ENCODE data around the gene MISP3. TPM values are rescaled to one million over a fixed set of nuclear protein-coding genes. Genes with fewer than 3 reads are reported as not detected.

The MISP3 gene
- total and polyA plus RNA-seq, 3 experiments from 2014 or later: 1.00 to 2.1 (median 1.2) TPM

- no peak overlapping the region for H3K27ac ChIP-seq (ENCODE audit: low read depth, low read length)
- Mint-ChIP-seq H3K27ac (no peak overlapping the region), H3K4me3 (no peak overlapping the region), H3K27me3 (no peaks in the 10 kb centered on the region), H3K36me3 (peaks cover 5 to 57% (median 9%) of the 10 kb centered on the region in 3 donors), H3K9me3 (no peaks in the 10 kb centered on the region), H3K4me1 (no peaks in the 10 kb centered on the region)
- H3K27me3 ChIP-seq (ENCODE audit: insufficient read depth, low read length, poor library complexity, severe bottlenecking): no peaks in the 10 kb centered on the region
- CTCF ChIA-PET: no interaction called here
- POLR2A ChIA-PET: no interaction called here
- H3K9me3 ChIP-seq (ENCODE audit: low read length): no peaks in the 10 kb centered on the region
- no peaks in the 10 kb centered on the region for H3K4me1 ChIP-seq (ENCODE audit: insufficient read depth, low read length)
- H3K36me3 ChIP-seq (ENCODE audit: insufficient read depth, low read length): peaks cover 11% of the 10 kb centered on the region
- no peak for DNase-seq
- H3K4me3 ChIP-seq (ENCODE audit: low read length): no peak overlapping the region
Measured at GRCh38 chr19:14101003-14101545, 28.5 kb downstream of the MISP3 start.

GRCh38 chr19:14102102-14102696 is 29.6 kb downstream of the MISP3 start:
- DNase-seq: no peak
- no peak overlapping the region for H3K4me3 Mint-ChIP-seq
- H3K27ac Mint-ChIP-seq: peak overlapping the region in 1 of 8 donors; percentile 17
- no peaks in the 10 kb centered on the region for H3K9me3 Mint-ChIP-seq
- no peaks in the 10 kb centered on the region for H3K27me3 Mint-ChIP-seq
- H3K36me3 Mint-ChIP-seq: peaks cover 5 to 58% (median 6%) of the 10 kb centered on the region in 3 donors
- no peaks in the 10 kb centered on the region for H3K4me1 Mint-ChIP-seq
- ChIA-PET CTCF (interaction anchor here (1.5 kb wide), 1 partner anchor 35 kb away, joined by 4 read pairs; the partner anchor contains the start of gene ASF1B), POLR2A (no interaction called here)
- Histone ChIP-seq H3K4me1 (ENCODE audit: insufficient read depth, low read length) (no peaks in the 10 kb centered on the region), H3K9me3 (ENCODE audit: low read length) (no peaks in the 10 kb centered on the region), H3K36me3 (ENCODE audit: insufficient read depth, low read length) (peaks cover 11% of the 10 kb centered on the region), H3K4me3 (ENCODE audit: low read length) (no peak overlapping the region), H3K27ac (ENCODE audit: low read depth, low read length) (no peak overlapping the region), H3K27me3 (ENCODE audit: insufficient read depth, low read length, poor library complexity, severe bottlenecking) (no peaks in the 10 kb centered on the region)

- H3K36me3 Mint-ChIP-seq: peaks cover 5 to 54% (median 6%) of the 10 kb centered on the region in 3 donors
- Histone ChIP-seq H3K4me1 (ENCODE audit: insufficient read depth, low read length) (no peaks in the 10 kb centered on the region), H3K9me3 (ENCODE audit: low read length) (no peaks in the 10 kb centered on the region), H3K4me3 (ENCODE audit: low read length) (no peak overlapping the region), H3K27me3 (ENCODE audit: insufficient read depth, low read length, poor library complexity, severe bottlenecking) (no peaks in the 10 kb centered on the region), H3K36me3 (ENCODE audit: insufficient read depth, low read length) (peaks cover 11% of the 10 kb centered on the region), H3K27ac (ENCODE audit: low read depth, low read length) (no peak overlapping the region)
- CTCF ChIA-PET: interaction anchor here (1.5 kb wide), 1 partner anchor 34 kb away, joined by 4 read pairs; the partner anchor contains the start of gene ASF1B
- no peak overlapping the region for H3K4me3 Mint-ChIP-seq
- DNase-seq: no peak
- H3K9me3 Mint-ChIP-seq: no peaks in the 10 kb centered on the region
- POLR2A ChIA-PET: no interaction called here
- no peaks in the 10 kb centered on the region for H3K27me3 Mint-ChIP-seq
- H3K27ac Mint-ChIP-seq: no peak overlapping the region
- H3K4me1 Mint-ChIP-seq: no peaks in the 10 kb centered on the region
Measured at GRCh38 chr19:14102756-14103155, 30.2 kb downstream of the MISP3 start.

- H3K36me3 Mint-ChIP-seq: peaks cover 5 to 53% (median 6%) of the 10 kb centered on the region in 3 donors
- Histone ChIP-seq H3K27me3 (ENCODE audit: insufficient read depth, low read length, poor library complexity, severe bottlenecking) (no peaks in the 10 kb centered on the region), H3K27ac (ENCODE audit: low read depth, low read length) (no peak overlapping the region), H3K9me3 (ENCODE audit: low read length) (no peaks in the 10 kb centered on the region), H3K4me3 (ENCODE audit: low read length) (no peak overlapping the region), H3K4me1 (ENCODE audit: insufficient read depth, low read length) (no peaks in the 10 kb centered on the region), H3K36me3 (ENCODE audit: insufficient read depth, low read length) (peaks cover 11% of the 10 kb centered on the region)
- no peak overlapping the region for H3K4me3 Mint-ChIP-seq
- H3K27ac Mint-ChIP-seq: no peak overlapping the region
- H3K4me1 Mint-ChIP-seq: no peaks in the 10 kb centered on the region
- DNase-seq: no peak
- no peaks in the 10 kb centered on the region for H3K9me3 Mint-ChIP-seq
- CTCF ChIA-PET: interaction anchor here (1.5 kb wide), 1 partner anchor 33 kb away, joined by 4 read pairs; the partner anchor contains the start of gene ASF1B
- POLR2A ChIA-PET: no interaction called here
- no peaks in the 10 kb centered on the region for H3K27me3 Mint-ChIP-seq
Measured at GRCh38 chr19:14103310-14103709, 30.7 kb downstream of the MISP3 start.

- H3K9me3 Mint-ChIP-seq: no peaks in the 10 kb centered on the region
- CTCF ChIA-PET: interaction anchor here (1.2 kb wide), 1 partner anchor 12 kb away, joined by 3 read pairs; the partner anchor contains the start of gene PRKACA
Measured at GRCh38 chr19:14105680-14106079, 33.1 kb downstream of the MISP3 start.

GRCh38 chr19:14106840-14107239 is 34.3 kb downstream of the MISP3 start:
- peak overlapping the region in 1 of 8 donors; percentile 57 for H3K27ac Mint-ChIP-seq
- no peaks in the 10 kb centered on the region for H3K9me3 Mint-ChIP-seq
- no peaks in the 10 kb centered on the region for H3K9me3 ChIP-seq (ENCODE audit: low read length)
- peaks cover 0 to 8% (median 1%) of the 10 kb centered on the region in 3 donors for H3K4me1 Mint-ChIP-seq
- ChIA-PET POLR2A (no interaction called here), CTCF (interaction anchor here (1.0 kb wide), 1 partner anchor 11 kb away, joined by 3 read pairs; no protein-coding TSS in a partner anchor)
- no peak for DNase-seq
- no peaks in the 10 kb centered on the region for H3K27me3 Mint-ChIP-seq
- H3K27ac ChIP-seq (ENCODE audit: low read depth, low read length): no peak overlapping the region
- H3K4me3 ChIP-seq (ENCODE audit: low read length): no peak overlapping the region
- H3K4me3 Mint-ChIP-seq: no peak overlapping the region
- peaks cover 8% of the 10 kb centered on the region for H3K36me3 ChIP-seq (ENCODE audit: insufficient read depth, low read length)
- peaks cover 4% of the 10 kb centered on the region for H3K4me1 ChIP-seq (ENCODE audit: insufficient read depth, low read length)
- peaks cover 0 to 44% (median 3%) of the 10 kb centered on the region in 3 donors for H3K36me3 Mint-ChIP-seq
- H3K27me3 ChIP-seq (ENCODE audit: insufficient read depth, low read length, poor library complexity, severe bottlenecking): no peaks in the 10 kb centered on the region

More at GRCh38 chr19:14105680-14106079, 33.1 kb downstream of the MISP3 start:
- H3K27me3 Mint-ChIP-seq: no peaks in the 10 kb centered on the region
- no peak overlapping the region for H3K27ac ChIP-seq (ENCODE audit: low read depth, low read length)
- no peaks in the 10 kb centered on the region for H3K4me1 ChIP-seq (ENCODE audit: insufficient read depth, low read length)
- no peak for DNase-seq
- POLR2A ChIA-PET: interaction anchor here (0.5 to 0.7 kb wide), 3 partner anchors 10 to 219 kb away, joined by 3 to 5 read pairs (median 3); partner anchors contain the start of gene ASF1B
- H3K9me3 ChIP-seq (ENCODE audit: low read length): no peaks in the 10 kb centered on the region
- no peak overlapping the region for H3K4me3 Mint-ChIP-seq
- H3K27ac Mint-ChIP-seq: peak overlapping the region in 1 of 8 donors; percentile 33
- peaks cover 9% of the 10 kb centered on the region for H3K36me3 ChIP-seq (ENCODE audit: insufficient read depth, low read length)
- no peak overlapping the region for H3K4me3 ChIP-seq (ENCODE audit: low read length)
- peaks cover 0 to 3% (median 0%) of the 10 kb centered on the region in 3 donors for H3K4me1 Mint-ChIP-seq
- peaks cover 3 to 51% (median 6%) of the 10 kb centered on the region in 3 donors for H3K36me3 Mint-ChIP-seq
- no peaks in the 10 kb centered on the region for H3K27me3 ChIP-seq (ENCODE audit: insufficient read depth, low read length, poor library complexity, severe bottlenecking)

- ChIA-PET CTCF (interaction anchor here (1.0 kb wide), 1 partner anchor 12 kb away, joined by 3 read pairs; no protein-coding TSS in a partner anchor), POLR2A (no interaction called here)
- Mint-ChIP-seq H3K4me1 (peaks cover 0 to 16% (median 1%) of the 10 kb centered on the region in 3 donors), H3K27me3 (no peaks in the 10 kb centered on the region), H3K36me3 (peaks cover 0 to 35% (median 3%) of the 10 kb centered on the region in 3 donors), H3K9me3 (no peaks in the 10 kb centered on the region), H3K4me3 (no peak overlapping the region), H3K27ac (peak overlapping the region in 1 of 8 donors; percentile 58)
- Histone ChIP-seq H3K36me3 (ENCODE audit: insufficient read depth, low read length) (no peaks in the 10 kb centered on the region), H3K4me1 (ENCODE audit: insufficient read depth, low read length) (peaks cover 5% of the 10 kb centered on the region), H3K9me3 (ENCODE audit: low read length) (no peaks in the 10 kb centered on the region), H3K27ac (ENCODE audit: low read depth, low read length) (no peak overlapping the region), H3K27me3 (ENCODE audit: insufficient read depth, low read length, poor library complexity, severe bottlenecking) (no peaks in the 10 kb centered on the region), H3K4me3 (ENCODE audit: low read length) (no peak overlapping the region)
- DNase-seq: no peak
Measured at GRCh38 chr19:14107581-14108461, 35.2 kb downstream of the MISP3 start.

Measured in CD8-positive, alpha-beta memory T cell (primary cell).